GM10266 (cell line): ENCODE measurements around the gene DGUOK.

Source experiments
- DNase-seq: peaks from one replicate; pipeline ENCODE4 v3.0.0; 2012; ENCODE audit errors: extremely low spot score
- CTCF ChIP-seq: IDR thresholded peaks from 2 replicates; pipeline ENCODE4 v1.5.1; 2012; ENCODE audit warnings: mild to moderate bottlenecking, low read depth; ENCODE audit not compliant: control insufficient read depth, insufficient read depth; ENCODE audit errors: missing control alignments

DGUOK gene

GRCh38 chr2:73999881-74000597 is 73.4 kb downstream of the DGUOK start:
- DNase-seq = no peak
- TF ChIP-seq CTCF = no peak

- DNase-seq = no peak
- TF ChIP-seq CTCF = no peak
Measured at GRCh38 chr2:74000666-74001065, 74.0 kb downstream of the DGUOK start.

GRCh38 chr2:74001121-74001520 is 74.4 kb downstream of the DGUOK start:
- no peak for DNase-seq
- no peak for TF ChIP-seq CTCF

- no peak for TF ChIP-seq CTCF
- no peak for DNase-seq
Measured at GRCh38 chr2:74001781-74002504, 75.3 kb downstream of the DGUOK start.

- peak; percentile 94 for DNase-seq
Measured at GRCh38 chr2:74002505-74003421, 76.1 kb downstream of the DGUOK start.

GRCh38 chr2:74003494-74004211 is 77.0 kb downstream of the DGUOK start:
- no peak for TF ChIP-seq CTCF
- no peak for DNase-seq

More at GRCh38 chr2:74002505-74003421, 76.1 kb downstream of the DGUOK start:
- no peak for TF ChIP-seq CTCF
